Lung (tissue), 12 donors: ENCODE data around the gene RINL. TPM values are rescaled to one million over a fixed set of nuclear protein-coding genes. Genes with fewer than 3 reads are reported as not detected.

ENCODE experiments used
- ATAC-seq: fragments of 200-7000 bp; cut with Tn5 transposase; one replicate; pipeline ENCODE4 v1.9.1; 2020; ENCODE audit warnings: moderate number of reproducible peaks; ENCODE audit not compliant: insufficient read depth, low FRiP score
- DNase-seq, 3 donors: peaks; one replicate each; pipeline ENCODE4 v3.0.0-alpha.2; 2013 to 2017
- H3K27ac ChIP-seq, 2 donors: one replicate each; pipeline ENCODE4 v1.5.1; 2013; ENCODE audit warnings: mild to moderate bottlenecking in 2 of 2, moderate library complexity in 2 of 2, control low read depth in 1 of 2, inconsistent platforms in 1 of 2, low read depth in 1 of 2, low read length in 1 of 2
- H3K27me3 ChIP-seq, 3 donors: one replicate each; pipeline ENCODE4 v1.5.1; 2013; ENCODE audit warnings: low read length in 2 of 3; ENCODE audit not compliant: control insufficient read depth in 3 of 3, insufficient read depth in 3 of 3
- H3K36me3 ChIP-seq, 4 donors: one replicate each; pipeline ENCODE4 v1.5.1; 2013; ENCODE audit warnings: low read length in 4 of 4, mild to moderate bottlenecking in 1 of 4, moderate library complexity in 1 of 4; ENCODE audit not compliant: control insufficient read depth in 4 of 4, insufficient read depth in 4 of 4
- H3K4me1 ChIP-seq, 5 donors: one replicate each; pipeline ENCODE4 v1.5.1; 2013; ENCODE audit warnings: low read length in 5 of 5, mild to moderate bottlenecking in 2 of 5, moderate library complexity in 1 of 5; ENCODE audit not compliant: control insufficient read depth in 5 of 5, insufficient read depth in 5 of 5
- H3K4me3 ChIP-seq: one replicate; pipeline ENCODE4 v1.5.1; 2013; ENCODE audit warnings: mild to moderate bottlenecking, control low read depth, moderate library complexity
- H3K9ac ChIP-seq, 2 donors: one replicate each; pipeline ENCODE4 v1.5.1; 2013; ENCODE audit warnings: low read length in 2 of 2, control low read depth in 1 of 2; ENCODE audit not compliant: insufficient read depth in 1 of 2
- H3K9me3 ChIP-seq, 4 donors: one replicate each; pipeline ENCODE4 v1.5.1; 2013; ENCODE audit warnings: low read length in 3 of 4, mild to moderate bottlenecking in 1 of 4, moderate library complexity in 1 of 4; ENCODE audit not compliant: control insufficient read depth in 4 of 4, insufficient read depth in 3 of 4
- CTCF ChIP-seq: IDR thresholded peaks from 2 replicates; pipeline ENCODE4 v1.5.1; 2012; ENCODE audit warnings: mild to moderate bottlenecking; ENCODE audit errors: control extremely low read depth, extremely low read depth
- whole genome bisulfite sequencing, 2 donors: extraction: QIAGEN DNeasy Blood & Tissue Kit; methylation state at CpG; one replicate each; pipeline ENCODE4 v1.1.7; 2013; 5-methylcytosine and 5-hydroxymethylcytosine counted together
- polyA plus RNA-seq, 2 donors: library from polyadenylated mRNA; stranded (reverse); fragments of 200-250 nt; gene quantifications; one replicate each; pipeline ENCODE4 v1.2.1, GENCODE V29; 2013
- total RNA-seq, 2 donors: library from RNA; depleted of rRNA in 1 of 2; stranded (reverse); fragments of >200 nt in 1 of 2; gene quantifications; one replicate each; pipeline ENCODE4 v1.2.1, GENCODE V29; 2014 to 2021
- donor health status: control.
- donor health status: control.
- donor health status: Bipolar disorder and iron deficiency.
- donor health status: healthy.
- donor health status: DM: yes; HTN: yes; CAD: no.

RINL gene
- total and polyA plus RNA-seq, 4 donors = 7.0 to 24.0 (median 15.4) TPM

GRCh38 chr19:38921420-38922274 is 43.6 kb upstream of the RINL start:
- DNase-seq (no peak), ATAC-seq (no peak)
- TF ChIP-seq CTCF = no peak
- Histone ChIP-seq H3K4me3 (no peak overlapping the region), H3K27me3 (no peaks in the 10 kb centered on the region), H3K9me3 (no peaks in the 10 kb centered on the region), H3K4me1 (no peaks in the 10 kb centered on the region), H3K27ac (no peak overlapping the region), H3K36me3 (peaks cover 8 to 19% (median 14%) of the 10 kb centered on the region in 4 donors), H3K9ac (no peak overlapping the region)
- 94 to 97% methylated on average over 20 of the region's 20 CpGs for WGBS, 2 donors

- peaks cover 8 to 18% (median 13%) of the 10 kb centered on the region in 4 donors for H3K36me3 ChIP-seq
- H3K9me3 ChIP-seq = no peaks in the 10 kb centered on the region
- no peak overlapping the region for H3K4me3 ChIP-seq
- DNase-seq = no peak
- no peak overlapping the region for H3K9ac ChIP-seq
- no peak overlapping the region for H3K27ac ChIP-seq
- no peak for TF ChIP-seq CTCF
- WGBS, 2 donors = 76 to 78% methylated on average over 14 of the region's 14 CpGs
- H3K4me1 ChIP-seq = no peaks in the 10 kb centered on the region
- H3K27me3 ChIP-seq = no peaks in the 10 kb centered on the region
- ATAC-seq = no peak
Observed at GRCh38 chr19:38920602-38921419, 42.7 kb upstream of the RINL start.

GRCh38 chr19:38919837-38920601 is 41.9 kb upstream of the RINL start:
- no peak overlapping the region for H3K9ac ChIP-seq
- peaks cover 8 to 18% (median 12%) of the 10 kb centered on the region in 4 donors for H3K36me3 ChIP-seq
- no peak overlapping the region for H3K27ac ChIP-seq
- no peak for TF ChIP-seq CTCF
- DNase-seq = no peak
- H3K4me3 ChIP-seq = no peak overlapping the region
- no peaks in the 10 kb centered on the region for H3K27me3 ChIP-seq
- WGBS, 2 donors = 69 to 72% methylated on average over 21 of the region's 21 CpGs
- ATAC-seq = no peak
- H3K4me1 ChIP-seq = no peaks in the 10 kb centered on the region
- no peaks in the 10 kb centered on the region for H3K9me3 ChIP-seq
